Activated CD4-positive, alpha-beta T cell treated with anti-CD3 and anti-CD28 coated beads, Interleukin-2, amount 10 ng/mL, durations not matched to agents 24 days and 14 days (primary cell): Measurements from ENCODE around the gene BLOC1S1. TPM values are rescaled to one million over a fixed set of nuclear protein-coding genes. Genes with fewer than 3 reads are reported as not detected.

ENCODE experiments used
- DNase-seq: peaks from one replicate; pipeline ENCODE4 v3.0.0; 2022
- H3K27ac Mint-ChIP-seq: one replicate; pipeline ENCODE4 v1.8.0; 2022; ENCODE audit warnings: mild to moderate bottlenecking, mixed read lengths
- H3K27me3 Mint-ChIP-seq: one replicate; pipeline ENCODE4 v1.8.0; 2022; ENCODE audit warnings: mixed read lengths
- H3K36me3 Mint-ChIP-seq: one replicate; pipeline ENCODE4 v1.8.0; 2022; ENCODE audit warnings: low read depth, mild to moderate bottlenecking, mixed read lengths
- H3K4me1 Mint-ChIP-seq: one replicate; pipeline ENCODE4 v1.8.0; 2021; ENCODE audit warnings: mixed read lengths
- H3K4me3 Mint-ChIP-seq: one replicate; pipeline ENCODE4 v1.8.0; 2022; ENCODE audit warnings: mild to moderate bottlenecking, moderate library complexity, mixed read lengths
- H3K9me3 Mint-ChIP-seq: one replicate; pipeline ENCODE4 v1.8.0; 2021; ENCODE audit warnings: mixed read lengths
- intact Hi-C: fragments of 100-400 bp; cut with micrococcal nuclease; formaldehyde crosslinking; loops from one replicate; pipeline ENCODE4 v1.15.1; 2023
- total RNA-seq: library from RNA; stranded (reverse); gene quantifications from 2 replicates; pipeline ENCODE4 v1.2.3, GENCODE V29; 2022

Gene BLOC1S1
- total RNA-seq, 1 donor from 2014 or later = 62.7 TPM

DNA sequence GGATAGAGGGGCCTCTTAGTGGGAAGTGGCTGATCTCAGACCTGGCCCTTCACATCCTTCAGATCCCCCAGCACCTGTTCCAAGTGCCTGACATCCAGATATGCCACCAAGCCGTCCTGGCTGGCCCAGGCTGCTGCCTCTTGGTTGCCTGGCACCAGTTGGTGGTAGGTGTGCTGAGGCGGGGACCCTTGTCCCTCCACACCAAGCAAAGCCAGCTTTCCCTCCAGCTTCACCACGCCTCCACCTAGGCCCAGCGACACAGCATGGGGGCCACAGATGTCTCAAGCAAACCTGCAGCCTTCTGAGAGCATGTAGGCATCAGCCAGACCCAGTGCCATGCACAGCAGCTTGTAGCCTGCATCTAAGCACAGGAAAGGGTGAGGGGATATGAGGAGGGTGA, 16.4 kb downstream of the BLOC1S1 start:
- no peak overlapping the region for H3K27ac Mint-ChIP-seq
- no peaks in the 10 kb centered on the region for H3K27me3 Mint-ChIP-seq
- no peak for DNase-seq
- H3K4me3 Mint-ChIP-seq = no peak overlapping the region
- intact Hi-C loops = no loop called here
- peaks cover 7% of the 10 kb centered on the region for H3K36me3 Mint-ChIP-seq
- no peaks in the 10 kb centered on the region for H3K9me3 Mint-ChIP-seq
- peaks cover 26% of the 10 kb centered on the region for H3K4me1 Mint-ChIP-seq

DNA sequence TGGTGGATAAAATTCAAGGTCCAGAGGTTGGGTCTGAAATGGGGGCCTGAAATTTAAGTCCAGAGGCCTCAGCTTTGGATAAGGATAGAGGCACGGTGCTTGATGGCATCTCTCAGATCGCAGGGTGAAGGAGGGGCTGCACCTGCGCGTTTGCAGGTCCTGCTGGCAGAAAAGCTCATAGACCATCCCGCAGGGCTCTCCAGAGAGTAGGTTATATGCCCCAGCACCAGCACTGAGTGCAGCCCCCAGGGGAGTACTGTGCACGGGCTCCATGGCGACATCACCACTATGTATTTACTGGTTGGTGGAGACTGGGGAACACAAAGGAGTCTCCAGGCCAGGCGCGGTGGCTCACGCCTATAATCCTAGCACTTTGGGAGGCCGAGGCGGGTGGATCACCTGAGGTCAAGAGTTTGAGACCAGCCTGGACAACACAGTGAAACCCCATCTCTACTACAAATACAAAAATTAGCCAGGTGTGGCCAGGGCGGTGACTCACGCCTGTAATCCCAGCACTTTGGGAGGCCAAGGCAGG, 17.2 kb downstream of the BLOC1S1 start:
- Mint-ChIP-seq H3K27ac (no peak overlapping the region), H3K27me3 (no peaks in the 10 kb centered on the region), H3K36me3 (peaks cover 2% of the 10 kb centered on the region), H3K4me1 (peaks cover 27% of the 10 kb centered on the region), H3K9me3 (no peaks in the 10 kb centered on the region), H3K4me3 (no peak overlapping the region)
- no peak for DNase-seq
- intact Hi-C loops = no loop called here

DNA sequence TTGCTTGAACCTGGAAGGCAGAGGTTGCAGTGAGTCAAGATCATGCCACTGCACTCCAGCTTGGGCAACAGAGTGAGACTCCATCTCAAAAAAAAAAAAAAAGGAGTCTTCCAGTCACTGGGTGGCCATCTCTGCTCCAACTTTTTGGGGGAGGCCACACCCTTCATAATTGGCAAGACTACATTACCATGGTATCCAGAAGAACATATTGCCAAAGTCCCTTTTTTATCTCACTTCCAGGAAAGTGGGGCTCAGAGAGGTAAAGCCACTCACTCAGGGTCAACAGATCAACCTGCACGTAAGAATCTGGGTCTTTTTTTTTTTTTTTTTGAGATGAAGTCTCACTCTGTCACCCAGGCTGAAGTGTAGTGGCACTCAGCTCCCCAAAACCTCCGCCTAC, 18.0 kb downstream of the BLOC1S1 start:
- H3K4me3 Mint-ChIP-seq = no peak overlapping the region
- H3K27ac Mint-ChIP-seq = no peak overlapping the region
- intact Hi-C loops = no loop called here
- peaks cover 2% of the 10 kb centered on the region for H3K36me3 Mint-ChIP-seq
- H3K4me1 Mint-ChIP-seq = peaks cover 31% of the 10 kb centered on the region
- H3K27me3 Mint-ChIP-seq = no peaks in the 10 kb centered on the region
- no peaks in the 10 kb centered on the region for H3K9me3 Mint-ChIP-seq
- DNase-seq = no peak

DNA sequence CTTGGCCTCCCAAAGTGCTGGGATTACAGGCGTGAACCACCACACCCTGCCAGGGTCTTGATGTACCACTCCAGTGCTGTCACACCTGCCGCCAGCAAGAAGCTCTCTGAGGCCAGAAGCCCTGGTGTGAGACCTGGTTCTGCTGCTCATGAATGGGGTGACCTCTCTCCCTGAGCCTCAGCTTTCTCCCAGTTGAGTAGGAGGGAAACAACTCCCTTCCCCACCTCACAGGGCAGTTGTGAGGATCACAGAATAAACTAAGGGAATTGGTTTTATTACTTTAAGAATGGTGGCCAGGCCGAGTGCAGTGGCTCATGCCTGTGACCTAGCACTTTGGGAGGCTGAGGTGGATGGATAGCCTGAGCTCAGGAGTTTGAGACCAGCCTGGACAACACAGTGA, 18.7 kb downstream of the BLOC1S1 start:
- no peak overlapping the region for H3K27ac Mint-ChIP-seq

DNA sequence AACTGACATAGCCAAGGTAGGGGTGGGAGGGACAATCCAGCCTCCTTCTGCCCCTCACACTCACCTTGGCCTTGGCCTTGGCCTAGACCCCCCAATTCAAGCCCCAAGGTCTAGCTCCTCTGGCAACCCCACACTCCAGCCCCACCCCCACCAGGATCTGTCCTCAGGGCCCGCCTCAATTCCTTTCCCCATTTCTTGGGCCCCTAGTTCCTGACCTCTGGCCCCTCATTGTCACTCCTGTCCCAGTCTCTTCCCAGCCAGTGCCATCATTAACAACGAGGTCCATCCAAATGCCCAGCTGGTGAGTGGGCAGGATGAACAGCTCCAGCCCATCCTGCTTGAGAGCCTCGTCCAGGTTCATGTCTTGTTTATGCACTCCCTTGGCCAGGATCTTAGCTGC, 20.2 kb downstream of the BLOC1S1 start:
- intact Hi-C loops = loop anchor here (5.0 kb wide), 1 partner anchor 79 kb away; no protein-coding TSS in a partner anchor
- DNase-seq = no peak
- H3K4me3 Mint-ChIP-seq = no peak overlapping the region
- H3K27me3 Mint-ChIP-seq = no peaks in the 10 kb centered on the region
- peak overlapping the region; percentile 28 for H3K27ac Mint-ChIP-seq
- peaks cover 20% of the 10 kb centered on the region for H3K4me1 Mint-ChIP-seq
- H3K9me3 Mint-ChIP-seq = no peaks in the 10 kb centered on the region
- no peaks in the 10 kb centered on the region for H3K36me3 Mint-ChIP-seq

More for the DNA sequence above, 18.7 kb downstream of the BLOC1S1 start:
- Mint-ChIP-seq H3K4me1 (peaks cover 31% of the 10 kb centered on the region), H3K36me3 (peaks cover under 1% of the 10 kb centered on the region), H3K9me3 (no peaks in the 10 kb centered on the region), H3K4me3 (no peak overlapping the region), H3K27me3 (no peaks in the 10 kb centered on the region)
- intact Hi-C loops = no loop called here
- DNase-seq = no peak

DNA sequence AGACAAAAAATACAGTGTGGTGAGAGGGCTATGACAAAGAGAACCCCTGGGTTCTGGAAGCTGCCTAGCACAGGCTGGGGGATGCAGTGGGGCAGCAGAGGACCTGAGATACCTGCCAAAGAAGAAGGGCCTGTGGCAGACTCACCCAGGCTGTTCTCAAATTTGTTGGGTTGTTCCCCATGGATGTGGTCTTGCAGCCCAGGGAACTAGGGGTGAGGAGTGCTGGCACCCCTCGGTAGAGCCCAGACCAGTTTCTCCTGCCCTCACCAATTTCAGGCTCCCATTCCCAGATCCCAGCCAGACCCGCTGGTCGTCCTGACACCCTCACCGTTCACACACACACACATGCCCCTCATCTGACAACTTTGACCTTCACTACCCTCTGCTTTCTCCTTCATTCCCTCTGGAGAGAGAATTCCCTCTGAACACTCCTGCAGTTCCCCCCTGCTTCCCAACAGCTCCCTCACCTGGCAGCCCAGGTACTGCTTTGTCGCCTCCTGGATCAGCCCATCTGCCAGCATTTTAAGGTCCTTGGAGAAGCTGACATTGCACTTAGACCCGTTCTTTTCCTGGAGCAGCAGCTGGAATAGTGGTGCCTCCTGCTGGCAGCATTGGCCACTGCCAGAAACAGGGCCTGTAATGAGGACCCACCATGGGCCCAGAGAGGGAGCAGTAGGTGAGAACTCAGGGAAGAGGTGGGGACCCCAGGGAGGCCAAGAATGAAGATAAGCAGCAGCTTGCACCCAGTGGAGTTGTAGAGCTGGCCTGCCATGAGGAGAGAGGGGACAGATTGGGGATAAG, 21.1 kb downstream of the BLOC1S1 start:
- H3K27me3 Mint-ChIP-seq = no peaks in the 10 kb centered on the region
- H3K4me3 Mint-ChIP-seq = peak overlapping the region; percentile 55
- peak; percentile 89 for DNase-seq
- peaks cover 24% of the 10 kb centered on the region for H3K4me1 Mint-ChIP-seq
- no peaks in the 10 kb centered on the region for H3K36me3 Mint-ChIP-seq
- peak overlapping the region; percentile 59 for H3K27ac Mint-ChIP-seq
- intact Hi-C loops = loop anchor here (1.0 to 5.0 kb wide), 3 partner anchors 8 to 80 kb away; partner anchors contain the start of gene CD63
- no peaks in the 10 kb centered on the region for H3K9me3 Mint-ChIP-seq

DNA sequence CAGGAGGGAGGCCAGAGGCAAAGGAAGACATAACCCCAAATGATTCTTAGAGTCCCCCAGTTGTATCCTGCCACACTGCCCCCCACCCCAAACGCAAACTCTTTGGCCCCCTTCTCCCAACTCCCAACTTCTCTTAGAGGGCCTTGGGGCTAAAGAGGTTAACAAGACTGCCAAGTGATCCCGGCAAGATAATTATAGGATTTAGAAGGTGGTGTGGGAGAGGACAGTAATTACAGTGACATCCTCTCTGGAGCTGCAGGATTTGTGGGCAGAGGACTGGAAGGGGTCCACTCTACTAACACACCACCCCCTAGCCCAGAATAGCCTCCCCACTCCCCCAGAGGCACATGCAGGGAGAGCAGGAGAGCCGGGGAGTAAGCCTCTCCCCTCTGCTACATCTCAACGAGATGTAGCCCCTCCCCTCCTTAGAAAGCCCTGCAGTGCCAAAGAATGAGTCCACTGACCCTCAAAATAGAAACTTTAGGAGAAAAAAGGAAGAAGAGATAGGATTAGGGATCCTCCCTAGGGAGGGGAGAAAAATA, 21.8 kb downstream of the BLOC1S1 start:
- peak overlapping the region; percentile 88 for H3K4me3 Mint-ChIP-seq

DNA sequence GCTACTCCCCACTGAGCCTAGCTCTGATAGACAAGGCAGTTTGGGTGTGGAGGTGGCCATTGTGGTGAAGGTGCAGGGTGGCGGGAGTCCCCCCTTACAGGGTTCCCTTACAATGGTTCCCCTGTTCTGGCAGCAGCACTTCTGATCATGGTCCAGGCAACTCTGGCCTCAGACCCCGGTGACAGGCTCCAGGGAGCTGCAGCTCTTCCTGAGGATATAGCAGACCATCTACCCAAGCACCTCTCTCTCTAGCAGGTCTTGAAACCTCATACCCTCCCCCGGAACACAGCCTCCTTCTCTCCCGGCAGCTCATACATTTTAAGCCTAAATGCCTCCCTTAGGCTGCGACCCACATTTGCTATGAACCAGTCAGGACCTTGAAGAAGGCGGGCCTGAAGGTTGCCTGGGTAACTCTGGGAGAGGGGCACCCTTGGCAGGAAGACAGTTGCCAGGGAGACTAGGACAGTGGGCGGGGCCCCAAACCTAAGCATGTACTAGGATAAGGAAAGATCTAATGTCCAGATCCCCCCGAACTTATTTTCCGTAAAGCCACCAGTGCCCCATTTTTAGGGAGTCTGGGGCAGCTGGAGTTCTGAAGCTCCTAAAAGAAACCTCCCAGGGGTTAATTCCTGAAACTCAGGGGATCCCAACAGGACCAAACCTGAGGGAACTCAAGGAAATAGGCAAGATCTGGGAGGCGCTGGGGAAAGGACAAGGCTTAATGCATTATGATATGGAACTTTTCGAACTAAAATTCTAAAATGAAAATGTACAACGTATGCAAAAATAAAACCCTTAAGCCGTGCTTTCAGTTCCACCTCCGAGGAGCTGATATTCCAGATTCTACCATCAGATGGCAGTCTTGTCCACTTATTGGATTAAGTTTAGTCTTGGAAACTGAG, 22.5 kb downstream of the BLOC1S1 start:
- Mint-ChIP-seq H3K4me1 (peaks cover 31% of the 10 kb centered on the region), H3K36me3 (no peaks in the 10 kb centered on the region), H3K27ac (peak overlapping the region; percentile 85), H3K27me3 (peaks cover 4% of the 10 kb centered on the region), H3K9me3 (no peaks in the 10 kb centered on the region), H3K4me3 (peak overlapping the region; percentile 88)
- DNase-seq = peak; percentile 96
- intact Hi-C loops = loop anchor here (1.0 to 5.0 kb wide), 8 partner anchors 59 to 380 kb away; partner anchors contain the start of genes ORMDL2, PYM1, RPS26 and ZC3H10

More for the DNA sequence above, 21.8 kb downstream of the BLOC1S1 start:
- H3K4me1 Mint-ChIP-seq = peaks cover 30% of the 10 kb centered on the region
- intact Hi-C loops = loop anchor here (1.0 to 5.0 kb wide), 10 partner anchors 8 to 381 kb away; partner anchors contain the start of genes CD63, ORMDL2, PYM1 and RPS26
- H3K27me3 Mint-ChIP-seq = peaks cover 2% of the 10 kb centered on the region
- H3K27ac Mint-ChIP-seq = peak overlapping the region; percentile 85
- H3K9me3 Mint-ChIP-seq = no peaks in the 10 kb centered on the region
- no peaks in the 10 kb centered on the region for H3K36me3 Mint-ChIP-seq
- no peak for DNase-seq

DNA sequence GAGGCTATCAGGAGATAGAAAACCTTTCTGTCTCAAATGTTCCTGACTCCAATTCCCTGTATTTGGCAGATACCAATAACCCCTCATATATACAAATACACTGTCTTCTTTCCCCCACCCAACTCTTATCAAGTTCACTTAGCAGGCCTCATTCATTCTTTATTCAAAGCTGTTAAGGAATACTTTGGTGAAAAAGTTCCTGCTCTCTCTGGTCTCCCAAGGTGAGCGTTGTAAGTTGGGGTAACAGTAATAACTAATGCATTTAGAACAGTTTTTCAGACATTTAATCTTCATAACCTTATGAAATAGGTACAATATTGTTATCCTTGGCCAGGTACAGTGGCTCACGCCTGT, 23.2 kb downstream of the BLOC1S1 start:
- Mint-ChIP-seq H3K27ac (no peak overlapping the region), H3K27me3 (peaks cover 4% of the 10 kb centered on the region), H3K36me3 (no peaks in the 10 kb centered on the region), H3K4me3 (peak overlapping the region; percentile 88), H3K9me3 (no peaks in the 10 kb centered on the region), H3K4me1 (peaks cover 31% of the 10 kb centered on the region)
- DNase-seq = no peak
- intact Hi-C loops = loop anchor here (2.0 to 5.0 kb wide), 4 partner anchors 82 to 380 kb away; partner anchors contain the start of genes PYM1, RPS26 and ZC3H10

DNA sequence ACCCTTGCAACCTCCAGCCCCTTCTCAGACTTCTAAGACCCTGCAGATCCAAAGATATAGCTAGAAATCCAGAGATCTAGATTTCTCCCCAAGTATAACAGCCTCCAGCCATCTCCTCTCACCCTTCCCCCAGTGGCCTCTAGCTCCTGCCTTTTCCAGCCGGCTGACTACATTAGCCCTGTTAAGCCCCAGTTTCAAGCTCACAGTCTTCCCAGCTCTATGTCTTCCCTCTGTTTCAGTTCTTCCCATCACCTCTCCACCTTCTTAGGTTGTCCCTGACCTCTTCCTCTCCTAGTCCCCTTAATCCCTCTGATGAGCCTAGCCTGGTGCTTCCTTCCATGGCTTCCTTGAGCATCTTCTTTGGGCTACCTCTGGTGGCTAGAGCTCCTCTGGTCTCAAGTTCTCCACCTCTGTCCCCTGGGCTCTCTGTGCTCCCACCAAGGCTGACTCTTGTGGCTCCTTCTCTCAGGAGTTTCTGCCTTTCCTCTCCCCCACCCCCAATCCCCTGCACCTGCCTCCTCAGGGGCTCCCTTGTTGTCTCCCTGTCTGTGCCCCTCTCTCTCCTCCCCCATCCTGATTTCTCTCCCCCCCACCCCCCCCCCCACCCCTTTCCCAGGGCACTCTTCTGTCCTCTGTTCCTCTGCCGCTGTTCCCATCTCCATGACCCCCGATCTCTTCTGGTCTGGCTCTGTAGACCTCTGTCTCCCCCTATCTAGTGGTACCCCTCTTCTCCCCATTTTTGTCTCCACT, 26.3 kb downstream of the BLOC1S1 start:
- intact Hi-C loops = loop anchor here (5.0 kb wide), 1 partner anchor 360 kb away; the partner anchor contains the start of gene PA2G4
- H3K36me3 Mint-ChIP-seq = peaks cover 3% of the 10 kb centered on the region
- H3K4me1 Mint-ChIP-seq = peaks cover 47% of the 10 kb centered on the region
- peak overlapping the region; percentile 90 for H3K27ac Mint-ChIP-seq
- H3K4me3 Mint-ChIP-seq = peak overlapping the region; percentile 98
- no peak for DNase-seq
- H3K9me3 Mint-ChIP-seq = no peaks in the 10 kb centered on the region
- peaks cover 4% of the 10 kb centered on the region for H3K27me3 Mint-ChIP-seq

DNA sequence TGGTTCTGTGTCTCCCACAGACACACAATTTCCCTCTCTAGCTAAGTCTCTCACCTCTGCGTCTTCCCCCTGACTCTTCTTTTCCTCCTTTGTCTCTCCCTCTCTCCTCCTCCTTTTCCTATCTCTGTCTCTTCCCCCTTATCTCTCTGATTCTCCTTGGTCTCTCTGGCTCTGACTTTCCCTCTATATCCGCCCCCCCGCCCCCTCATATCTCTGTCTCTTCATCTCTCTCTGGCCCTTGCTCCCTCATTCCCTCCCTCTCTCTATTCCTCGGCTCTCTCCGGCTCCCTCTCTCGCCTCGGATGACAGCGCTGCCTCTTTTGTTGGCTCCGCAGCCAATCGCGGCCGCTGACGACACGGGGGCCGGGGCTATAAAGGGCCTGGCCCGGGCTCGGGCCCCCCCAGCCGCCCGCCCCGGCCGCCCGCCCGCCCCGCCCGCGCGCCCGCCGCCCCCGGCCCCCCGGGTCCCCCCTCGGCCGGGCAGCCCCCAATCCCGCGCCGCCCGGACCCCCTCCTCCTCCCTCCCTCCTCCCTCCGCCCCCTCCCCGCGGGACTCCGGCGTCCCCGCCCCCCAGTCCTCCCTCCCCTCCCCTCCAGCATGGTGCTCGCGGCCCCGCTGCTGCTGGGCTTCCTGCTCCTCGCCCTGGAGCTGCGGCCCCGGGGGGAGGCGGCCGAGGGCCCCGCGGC, 27.0 kb downstream of the BLOC1S1 start, which contains the start of gene GDF11:
GDF11 (plus strand) TSS at position 404 of the 687 bp plus-strand sequence; CDS start at position 599, 195 bp downstream.
- Mint-ChIP-seq H3K9me3 (no peaks in the 10 kb centered on the region), H3K36me3 (peaks cover 3% of the 10 kb centered on the region), H3K4me1 (peaks cover 41% of the 10 kb centered on the region), H3K27ac (peak within 1 kb of the TSS; percentile 90), H3K27me3 (peaks cover 4% of the 10 kb centered on the region), H3K4me3 (peak within 1 kb of the TSS; percentile 98)
- peak; percentile 94 for DNase-seq
- intact Hi-C loops = loop anchor here (5.0 kb wide), 1 partner anchor 359 kb away; the partner anchor contains the start of gene PA2G4
